ENCODE data around the gene ULBP3.

DNA sequence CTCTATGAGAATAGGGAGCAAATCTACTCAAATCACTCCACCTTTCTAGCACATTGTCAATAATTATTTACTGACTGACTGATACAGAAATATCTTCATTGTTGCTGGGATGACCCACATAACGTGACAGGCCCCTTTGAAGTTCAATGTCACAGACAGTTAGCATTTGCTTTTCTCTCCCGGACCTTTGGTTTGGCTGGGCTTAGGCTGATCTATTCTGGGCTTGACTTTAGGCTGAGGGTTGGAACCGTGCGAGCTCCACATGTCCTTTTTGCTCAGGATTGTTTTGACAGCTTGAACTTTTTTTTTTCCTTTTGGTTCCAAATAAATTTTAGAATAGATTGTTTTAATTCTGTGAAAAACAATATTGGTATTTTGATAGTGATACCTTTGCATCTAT is 12.0 kb downstream of the ULBP3 start:
- TF ChIP-seq, protein P1, sequence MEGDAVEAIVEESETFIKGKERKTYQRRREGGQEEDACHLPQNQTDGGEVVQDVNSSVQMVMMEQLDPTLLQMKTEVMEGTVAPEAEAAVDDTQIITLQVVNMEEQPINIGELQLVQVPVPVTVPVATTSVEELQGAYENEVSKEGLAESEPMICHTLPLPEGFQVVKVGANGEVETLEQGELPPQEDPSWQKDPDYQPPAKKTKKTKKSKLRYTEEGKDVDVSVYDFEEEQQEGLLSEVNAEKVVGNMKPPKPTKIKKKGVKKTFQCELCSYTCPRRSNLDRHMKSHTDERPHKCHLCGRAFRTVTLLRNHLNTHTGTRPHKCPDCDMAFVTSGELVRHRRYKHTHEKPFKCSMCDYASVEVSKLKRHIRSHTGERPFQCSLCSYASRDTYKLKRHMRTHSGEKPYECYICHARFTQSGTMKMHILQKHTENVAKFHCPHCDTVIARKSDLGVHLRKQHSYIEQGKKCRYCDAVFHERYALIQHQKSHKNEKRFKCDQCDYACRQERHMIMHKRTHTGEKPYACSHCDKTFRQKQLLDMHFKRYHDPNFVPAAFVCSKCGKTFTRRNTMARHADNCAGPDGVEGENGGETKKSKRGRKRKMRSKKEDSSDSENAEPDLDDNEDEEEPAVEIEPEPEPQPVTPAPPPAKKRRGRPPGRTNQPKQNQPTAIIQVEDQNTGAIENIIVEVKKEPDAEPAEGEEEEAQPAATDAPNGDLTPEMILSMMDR (IDR thresholded peaks at IDR 0.05) = no peak
- TF ChIP-seq FOXM1 (IDR thresholded peaks at IDR 0.05; ENCODE audit: low read depth) (no peak), RCOR1 (IDR thresholded peaks at IDR 0.05; ENCODE audit: low read length) (no peak), EZH2phosphoT487 (IDR thresholded peaks at IDR 0.05; ENCODE audit: borderline replicate concordance, low read depth) (no peak), POLR2AphosphoS5 (IDR thresholded peaks at IDR 0.05; ENCODE audit: low read depth, low read length) (no peak), EP300 (IDR thresholded peaks at IDR 0.05; ENCODE audit: borderline replicate concordance in 1 of 2, low read depth in 1 of 2, low read length in 1 of 2) (no peak), FOXJ3 (CRISPR knock-in tag; IDR thresholded peaks at IDR 0.05) (no peak), YY1 (IDR thresholded peaks at IDR 0.05; ENCODE audit: low read depth) (no peak), RAD21 (IDR thresholded peaks at IDR 0.05; ENCODE audit: low read length) (no peak), TCF12 (IDR thresholded peaks at IDR 0.05) (no peak), TAF1 (IDR thresholded peaks at IDR 0.05; ENCODE audit: borderline replicate concordance, low read depth, low read length) (no peak)
